Naive B cell (primary cell): Measurements from ENCODE around the gene SCUBE1. TPM values are rescaled to one million over a fixed set of nuclear protein-coding genes. Genes with fewer than 3 reads are reported as not detected.

Experiments
- ATAC-seq, 2 donors: fragments of 150-1000 bp; cut with Tn5 transposase; 2 replicates each; pipeline ENCODE4 v1.10.0; 2021; ENCODE audit warnings: low read depth in 2 of 2, mild to moderate bottlenecking in 2 of 2, moderate library complexity in 2 of 2
- DNase-seq: peaks from one replicate; pipeline ENCODE4 v3.0.0; 2022
- H3K27ac Mint-ChIP-seq, 6 donors: one replicate each; pipeline ENCODE4 v1.8.0; 2020 to 2022; ENCODE audit warnings: mild to moderate bottlenecking in 6 of 6, mixed read lengths in 6 of 6, moderate library complexity in 5 of 6, inconsistent platforms in 2 of 6
- H3K27me3 Mint-ChIP-seq, 3 donors: one replicate each; pipeline ENCODE4 v1.8.0; 2021 to 2022; ENCODE audit warnings: mixed read lengths in 3 of 3, mild to moderate bottlenecking in 1 of 3
- H3K36me3 Mint-ChIP-seq, 2 donors: one replicate each; pipeline ENCODE4 v1.8.0; 2020 to 2022; ENCODE audit warnings: mixed read lengths in 2 of 2, inconsistent platforms in 1 of 2, mild to moderate bottlenecking in 1 of 2
- H3K4me1 Mint-ChIP-seq, 3 donors: one replicate each; pipeline ENCODE4 v1.8.0; 2020 to 2022; ENCODE audit warnings: mixed read lengths in 3 of 3, inconsistent platforms in 1 of 3, mild to moderate bottlenecking in 1 of 3, moderate library complexity in 1 of 3
- H3K4me3 Mint-ChIP-seq, 8 donors: one replicate each; pipeline ENCODE4 v1.8.0; 2020 to 2022; ENCODE audit warnings: mild to moderate bottlenecking in 8 of 8, mixed read lengths in 8 of 8, moderate library complexity in 8 of 8, inconsistent platforms in 2 of 8
- H3K9me3 Mint-ChIP-seq, 7 donors: one replicate each; pipeline ENCODE4 v1.8.0; 2020 to 2022; ENCODE audit warnings: mixed read lengths in 7 of 7, mild to moderate bottlenecking in 5 of 7, inconsistent platforms in 2 of 7, moderate library complexity in 1 of 7
- polyA plus RNA-seq, 6 donors: library from polyadenylated mRNA; unstranded; fragments of 300-500 nt; fragmentation: Illumina TruSeq; gene quantifications; one replicate each; pipeline ENCODE4 v1.2.3, GENCODE V29; 2021; ENCODE audit warnings: low read depth in 6 of 6

SCUBE1 gene
- polyA plus RNA-seq, 6 donors from 2014 or later: not detected

GRCh38 chr22:43200031-43200430 is 143.1 kb downstream of the SCUBE1 start:
- Mint-ChIP-seq H3K4me3 (no peak overlapping the region), H3K27ac (no peak overlapping the region), H3K9me3 (no peaks in the 10 kb centered on the region), H3K36me3 (no peaks in the 10 kb centered on the region), H3K4me1 (peaks cover 0 to under 1% (median 0%) of the 10 kb centered on the region in 3 donors), H3K27me3 (peaks cover 5 to 40% (median 40%) of the 10 kb centered on the region in 3 donors)
- ATAC-seq: no peak
- DNase-seq: no peak

GRCh38 chr22:43199541-43199940 is 143.6 kb downstream of the SCUBE1 start:
- H3K27ac Mint-ChIP-seq: no peak overlapping the region
- no peak for DNase-seq
- H3K4me1 Mint-ChIP-seq: no peaks in the 10 kb centered on the region
- no peaks in the 10 kb centered on the region for H3K36me3 Mint-ChIP-seq
- no peak overlapping the region for H3K4me3 Mint-ChIP-seq
- H3K27me3 Mint-ChIP-seq: peaks cover 5 to 40% (median 40%) of the 10 kb centered on the region in 3 donors
- no peak for ATAC-seq
- no peaks in the 10 kb centered on the region for H3K9me3 Mint-ChIP-seq

- DNase-seq: no peak
- no peak for ATAC-seq
- no peak overlapping the region for H3K4me3 Mint-ChIP-seq
- H3K9me3 Mint-ChIP-seq: no peaks in the 10 kb centered on the region
- no peaks in the 10 kb centered on the region for H3K36me3 Mint-ChIP-seq
- H3K27me3 Mint-ChIP-seq: peaks cover 5 to 40% (median 40%) of the 10 kb centered on the region in 3 donors
- no peaks in the 10 kb centered on the region for H3K4me1 Mint-ChIP-seq
- no peak overlapping the region for H3K27ac Mint-ChIP-seq
These were observed 144.2 kb downstream of the SCUBE1 start for GRCh38 chr22:43198936-43199335.

DNA sequence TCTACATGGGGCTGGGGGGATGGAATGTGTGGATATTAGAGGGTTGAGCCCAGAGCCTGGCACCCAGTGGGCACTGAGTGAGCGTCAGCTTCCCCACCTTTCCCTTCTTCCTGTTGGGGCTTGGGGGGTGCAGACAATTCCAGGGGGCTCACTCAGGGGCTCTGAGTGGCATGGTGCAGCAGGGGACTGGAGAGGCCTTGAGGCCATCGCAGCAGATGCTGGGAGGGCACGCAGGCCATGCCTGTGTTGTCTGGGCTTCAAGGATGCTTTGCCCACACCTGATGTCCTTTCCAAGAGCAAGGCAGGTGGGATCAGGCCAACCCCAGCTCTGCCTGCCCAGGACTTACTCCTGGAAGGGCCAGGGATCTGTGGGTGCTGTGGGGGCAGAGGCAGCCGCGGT is 145.0 kb downstream of the SCUBE1 start:
- Mint-ChIP-seq H3K4me3 (no peak overlapping the region), H3K4me1 (no peaks in the 10 kb centered on the region), H3K36me3 (no peaks in the 10 kb centered on the region), H3K27me3 (peaks cover 5 to 40% (median 40%) of the 10 kb centered on the region in 3 donors), H3K9me3 (no peaks in the 10 kb centered on the region), H3K27ac (peak overlapping the region in 1 of 6 donors; percentile 64)
- ATAC-seq (no peak), DNase-seq (no peak)

DNA sequence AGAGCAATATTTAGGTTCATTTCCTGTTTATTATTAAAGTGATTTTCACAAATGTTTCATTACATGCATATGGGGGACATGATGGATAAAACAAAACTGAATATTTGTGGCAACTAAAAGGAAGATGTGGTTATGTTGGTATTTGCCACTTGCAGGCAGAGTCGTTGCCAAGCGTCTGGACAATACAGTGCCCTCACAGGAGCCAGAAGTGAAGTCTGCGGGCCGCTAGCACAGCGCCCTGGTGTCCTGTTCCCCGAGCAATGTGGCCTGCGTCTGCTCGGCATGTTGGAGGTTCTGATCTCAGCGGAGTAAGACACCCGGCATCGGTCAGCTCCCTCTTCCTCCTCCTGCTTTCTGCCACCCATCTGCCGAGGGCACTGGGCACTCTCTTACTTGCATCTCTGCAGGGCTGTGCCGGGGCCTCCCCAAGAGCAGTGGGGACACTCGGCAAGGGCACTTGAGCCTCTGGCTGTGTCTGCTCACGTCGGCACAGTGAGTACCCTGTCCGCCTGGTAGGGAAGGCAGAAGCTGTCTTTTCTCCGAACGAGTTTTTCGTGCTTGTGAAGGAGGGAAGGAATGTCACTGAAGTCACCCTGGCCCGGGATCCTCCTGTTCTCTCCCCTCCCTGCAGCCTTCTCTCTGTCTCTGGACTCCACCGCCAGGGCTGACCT is 145.8 kb downstream of the SCUBE1 start:
- Mint-ChIP-seq H3K36me3 (no peaks in the 10 kb centered on the region), H3K9me3 (no peaks in the 10 kb centered on the region), H3K27me3 (peaks cover 9 to 40% (median 40%) of the 10 kb centered on the region in 3 donors), H3K4me3 (no peak overlapping the region), H3K27ac (no peak overlapping the region), H3K4me1 (no peaks in the 10 kb centered on the region)
- no peak for ATAC-seq
- no peak for DNase-seq

DNA sequence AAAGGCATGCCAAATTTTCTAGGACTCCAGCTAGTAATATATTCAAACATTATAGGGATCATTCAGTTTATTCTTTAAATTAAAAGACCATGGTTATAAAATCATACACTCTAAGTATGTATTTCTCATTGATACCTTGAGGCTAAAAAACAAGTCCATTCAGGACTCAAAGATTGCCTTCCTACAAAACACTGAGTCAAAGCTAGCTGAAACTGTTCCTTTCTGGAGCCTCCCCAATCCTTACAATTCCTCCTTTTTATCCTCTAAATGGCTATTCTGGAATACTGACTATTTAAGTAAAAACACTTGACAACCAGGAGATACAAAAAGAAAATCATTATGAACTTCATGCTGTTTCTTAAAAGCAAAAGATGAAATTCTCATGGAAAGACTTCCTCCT is 151.3 kb downstream of the SCUBE1 start:
- peaks cover 0 to 8% (median 3%) of the 10 kb centered on the region in 7 donors for H3K9me3 Mint-ChIP-seq
- H3K36me3 Mint-ChIP-seq: no peaks in the 10 kb centered on the region
- ATAC-seq (no peak), DNase-seq (no peak)
- H3K27ac Mint-ChIP-seq: no peak overlapping the region
- H3K27me3 Mint-ChIP-seq: peaks cover 1 to 31% (median 4%) of the 10 kb centered on the region in 3 donors
- no peak overlapping the region for H3K4me3 Mint-ChIP-seq
- peaks cover 0 to 6% (median 5%) of the 10 kb centered on the region in 3 donors for H3K4me1 Mint-ChIP-seq

GRCh38 chr22:43188829-43189545 is 154.2 kb downstream of the SCUBE1 start:
- H3K36me3 Mint-ChIP-seq: no peaks in the 10 kb centered on the region
- H3K4me1 Mint-ChIP-seq: peaks cover 5 to 26% (median 18%) of the 10 kb centered on the region in 3 donors
- ATAC-seq (no peak), DNase-seq (no peak)
- H3K4me3 Mint-ChIP-seq: peak overlapping the region in 7 of 8 donors; percentile 28 to 82 (median 61)
- peak overlapping the region in 5 of 6 donors; percentile 58 to 92 (median 67) for H3K27ac Mint-ChIP-seq
- H3K27me3 Mint-ChIP-seq: peaks cover 0 to 21% (median 4%) of the 10 kb centered on the region in 3 donors
- peaks cover 0 to 8% (median 3%) of the 10 kb centered on the region in 7 donors for H3K9me3 Mint-ChIP-seq

- peaks cover 0 to 21% (median 0%) of the 10 kb centered on the region in 3 donors for H3K27me3 Mint-ChIP-seq
- peaks cover 5 to 26% (median 18%) of the 10 kb centered on the region in 3 donors for H3K4me1 Mint-ChIP-seq
- DNase-seq (peak; percentile 96), ATAC-seq (peak; percentile 87 to 90)
- peaks cover 0 to 8% (median 3%) of the 10 kb centered on the region in 7 donors for H3K9me3 Mint-ChIP-seq
- peak overlapping the region; percentile 73 to 91 (median 88) for H3K4me3 Mint-ChIP-seq
- no peaks in the 10 kb centered on the region for H3K36me3 Mint-ChIP-seq
- peak overlapping the region; percentile 93 to 99 (median 98) for H3K27ac Mint-ChIP-seq
These were observed 155.7 kb downstream of the SCUBE1 start for GRCh38 chr22:43187171-43188099.

- DNase-seq (peak; percentile 61), ATAC-seq (peak; percentile 37 to 39)
- H3K27ac Mint-ChIP-seq: peak within 1 kb of the TSS; percentile 93 to 99 (median 98)
- H3K4me3 Mint-ChIP-seq: peak within 1 kb of the TSS; percentile 73 to 91 (median 88)
- peaks cover 8 to 26% (median 21%) of the 10 kb centered on the region in 3 donors for H3K4me1 Mint-ChIP-seq
- H3K9me3 Mint-ChIP-seq: peaks cover 0 to 8% (median 3%) of the 10 kb centered on the region in 7 donors
- no peaks in the 10 kb centered on the region for H3K36me3 Mint-ChIP-seq
- peaks cover 0 to 17% (median 0%) of the 10 kb centered on the region in 3 donors for H3K27me3 Mint-ChIP-seq
These were observed 156.7 kb downstream of the SCUBE1 start, which contains the start of gene TTLL12 for GRCh38 chr22:43186272-43187170. TTLL12 (minus strand) TSS chr22:43187134; CDS start chr22:43187069, 65 bp downstream.

- ATAC-seq: no peak
- peaks cover 0 to 2% (median 0%) of the 10 kb centered on the region in 7 donors for H3K9me3 Mint-ChIP-seq
- peak overlapping the region; percentile 64 to 86 (median 75) for H3K4me3 Mint-ChIP-seq
- no peaks in the 10 kb centered on the region for H3K36me3 Mint-ChIP-seq
- H3K27ac Mint-ChIP-seq: peak overlapping the region in 2 of 6 donors; percentile 47 to 67
- DNase-seq: no peak
- peaks cover 8 to 26% (median 21%) of the 10 kb centered on the region in 3 donors for H3K4me1 Mint-ChIP-seq
- H3K27me3 Mint-ChIP-seq: peaks cover 0 to 11% (median 0%) of the 10 kb centered on the region in 3 donors
These were observed 157.3 kb downstream of the SCUBE1 start for GRCh38 chr22:43185860-43186261.

DNA sequence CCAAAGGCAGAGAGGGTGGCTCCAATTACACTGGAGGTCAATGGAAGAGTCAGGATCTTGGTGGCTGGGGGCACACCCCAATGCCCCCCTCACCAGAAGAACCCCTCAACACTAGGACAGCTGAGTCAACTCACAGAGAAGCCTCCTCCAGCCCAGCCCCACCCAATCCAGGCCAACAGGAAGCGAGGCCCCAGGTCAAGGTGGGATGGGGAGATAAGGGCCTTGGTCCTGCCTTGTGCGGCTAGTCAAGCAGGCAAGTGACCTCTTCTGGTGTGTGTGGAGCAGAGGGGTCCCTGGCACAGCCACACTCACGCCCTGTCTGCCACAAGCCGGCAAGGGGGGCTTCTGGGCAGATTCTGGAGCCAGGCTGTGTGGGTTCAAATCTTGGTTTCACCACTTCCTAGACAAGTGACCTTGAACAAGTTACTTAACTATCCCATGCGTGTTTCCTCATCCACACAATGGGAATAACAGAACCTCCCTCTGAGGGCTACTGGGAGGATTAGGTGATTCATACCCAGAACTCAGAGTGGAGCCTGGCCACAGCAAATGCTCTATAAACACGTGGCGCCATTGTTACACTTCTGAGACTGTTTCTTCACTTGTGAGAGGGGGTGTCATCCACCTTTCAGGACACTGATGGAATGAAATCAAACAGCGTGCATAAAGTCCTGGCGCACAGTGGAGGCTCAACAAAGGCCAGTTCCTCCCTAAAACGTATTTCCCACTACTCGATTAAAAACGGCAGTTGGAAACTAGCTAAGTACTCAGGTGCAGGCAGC is 159.5 kb downstream of the SCUBE1 start:
- ATAC-seq (no peak), DNase-seq (no peak)
- Mint-ChIP-seq H3K4me1 (peaks cover 8 to 26% (median 21%) of the 10 kb centered on the region in 3 donors), H3K36me3 (no peaks in the 10 kb centered on the region), H3K4me3 (peak overlapping the region in 1 of 8 donors; percentile 64), H3K27ac (peak overlapping the region in 3 of 6 donors; percentile 26 to 78 (median 49)), H3K9me3 (no peaks in the 10 kb centered on the region), H3K27me3 (no peaks in the 10 kb centered on the region)
